OCI-LY1 (cell line): ENCODE data around the gene NTPCR.

Source experiments
- EZH2 ChIP-seq: fragments of 200-600 bp; sonication (generic), shearing (Covaris generic); IDR thresholded peaks from 2 replicates; pipeline ENCODE4 v1.8.0; 2017; ENCODE audit warnings: borderline replicate concordance, mixed run types, mild to moderate bottlenecking, antibody characterized with exemption, low read length, moderate library complexity, mixed read lengths
- TF ChIP-seq, protein P1 (sequence below): fragments of 200-600 bp; sonication (generic), shearing (Covaris generic); IDR thresholded peaks from 2 replicates; pipeline ENCODE4 v1.5.1; 2017; ENCODE audit warnings: mild to moderate bottlenecking, antibody characterized with exemption, low read length, moderate library complexity, mixed read lengths

GRCh38 chr1:233024199-233024598 is 73.8 kb downstream of the NTPCR start:
- TF ChIP-seq, protein P1, sequence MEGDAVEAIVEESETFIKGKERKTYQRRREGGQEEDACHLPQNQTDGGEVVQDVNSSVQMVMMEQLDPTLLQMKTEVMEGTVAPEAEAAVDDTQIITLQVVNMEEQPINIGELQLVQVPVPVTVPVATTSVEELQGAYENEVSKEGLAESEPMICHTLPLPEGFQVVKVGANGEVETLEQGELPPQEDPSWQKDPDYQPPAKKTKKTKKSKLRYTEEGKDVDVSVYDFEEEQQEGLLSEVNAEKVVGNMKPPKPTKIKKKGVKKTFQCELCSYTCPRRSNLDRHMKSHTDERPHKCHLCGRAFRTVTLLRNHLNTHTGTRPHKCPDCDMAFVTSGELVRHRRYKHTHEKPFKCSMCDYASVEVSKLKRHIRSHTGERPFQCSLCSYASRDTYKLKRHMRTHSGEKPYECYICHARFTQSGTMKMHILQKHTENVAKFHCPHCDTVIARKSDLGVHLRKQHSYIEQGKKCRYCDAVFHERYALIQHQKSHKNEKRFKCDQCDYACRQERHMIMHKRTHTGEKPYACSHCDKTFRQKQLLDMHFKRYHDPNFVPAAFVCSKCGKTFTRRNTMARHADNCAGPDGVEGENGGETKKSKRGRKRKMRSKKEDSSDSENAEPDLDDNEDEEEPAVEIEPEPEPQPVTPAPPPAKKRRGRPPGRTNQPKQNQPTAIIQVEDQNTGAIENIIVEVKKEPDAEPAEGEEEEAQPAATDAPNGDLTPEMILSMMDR = no peak
- TF ChIP-seq EZH2 = no peak
